Islet precursor cell (in vitro differentiated cells): ENCODE results near the gene SMIM44.

Experiments used
- DNase-seq: peaks from one replicate; pipeline ENCODE4 v3.0.0-alpha.2; 2018

The SMIM44 gene

DNA sequence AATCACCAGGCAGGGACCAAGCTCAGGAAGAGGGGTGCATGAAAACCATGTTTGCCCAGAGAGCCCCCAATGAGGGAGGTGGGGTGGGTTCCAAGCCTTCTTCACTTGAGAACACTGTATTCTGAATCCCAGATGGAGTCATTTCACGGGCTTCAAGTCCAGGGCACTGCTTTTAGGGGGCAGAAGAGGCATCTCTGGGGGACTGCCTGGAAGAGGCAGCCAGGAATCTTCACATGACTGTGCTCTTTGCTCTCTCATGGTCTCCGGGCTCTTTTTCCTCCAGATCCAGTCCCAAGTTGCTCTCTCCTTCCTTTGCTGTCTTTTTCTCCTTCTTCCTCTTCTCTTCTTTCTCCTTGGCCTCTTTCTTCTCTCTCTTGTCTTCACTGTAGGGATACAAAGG, 8.6 kb downstream of the SMIM44 start:
- no peak for DNase-seq

- no peak for DNase-seq
Observed at GRCh38 chr19:3474010-3474409, 9.2 kb downstream of the SMIM44 start.

DNA sequence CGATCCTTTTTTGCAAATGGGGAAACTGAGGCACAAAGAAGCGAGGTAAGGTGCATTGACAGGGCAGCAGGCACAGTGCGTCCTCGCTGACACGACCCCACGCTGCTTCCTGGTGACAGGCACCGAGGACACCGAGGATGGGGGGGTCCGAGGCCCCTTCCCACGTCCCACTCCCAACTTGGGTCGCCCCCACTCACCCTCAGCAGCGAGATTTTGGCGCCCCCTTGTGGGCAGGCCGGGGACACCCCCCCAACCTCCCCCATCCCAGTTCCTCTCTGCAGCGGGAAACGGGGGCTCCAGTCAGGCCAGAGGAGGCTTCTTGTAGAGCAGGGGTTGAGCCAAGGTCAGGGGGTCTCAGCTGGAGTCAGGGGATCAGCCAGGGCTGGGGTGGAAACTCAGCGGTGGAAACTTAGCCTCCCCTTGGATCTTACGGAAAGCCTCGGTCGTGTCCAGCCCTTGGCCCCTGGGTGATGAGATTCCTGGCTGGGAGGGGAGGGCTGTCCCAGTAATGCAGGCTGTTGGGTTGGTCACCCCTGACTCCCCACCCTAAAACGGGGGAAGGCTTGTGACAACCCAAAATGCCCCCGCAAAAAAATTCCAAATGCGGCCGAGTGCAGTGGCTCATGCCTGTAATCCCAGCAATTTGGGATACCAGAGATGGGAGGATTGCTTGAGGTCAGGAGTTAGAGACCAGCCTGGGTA, 11.1 kb downstream of the SMIM44 start:
- peak; percentile 53 for DNase-seq

- DNase-seq, result peak; percentile 46
Observed at GRCh38 chr19:3470500-3471128, 12.6 kb downstream of the SMIM44 start.

DNA sequence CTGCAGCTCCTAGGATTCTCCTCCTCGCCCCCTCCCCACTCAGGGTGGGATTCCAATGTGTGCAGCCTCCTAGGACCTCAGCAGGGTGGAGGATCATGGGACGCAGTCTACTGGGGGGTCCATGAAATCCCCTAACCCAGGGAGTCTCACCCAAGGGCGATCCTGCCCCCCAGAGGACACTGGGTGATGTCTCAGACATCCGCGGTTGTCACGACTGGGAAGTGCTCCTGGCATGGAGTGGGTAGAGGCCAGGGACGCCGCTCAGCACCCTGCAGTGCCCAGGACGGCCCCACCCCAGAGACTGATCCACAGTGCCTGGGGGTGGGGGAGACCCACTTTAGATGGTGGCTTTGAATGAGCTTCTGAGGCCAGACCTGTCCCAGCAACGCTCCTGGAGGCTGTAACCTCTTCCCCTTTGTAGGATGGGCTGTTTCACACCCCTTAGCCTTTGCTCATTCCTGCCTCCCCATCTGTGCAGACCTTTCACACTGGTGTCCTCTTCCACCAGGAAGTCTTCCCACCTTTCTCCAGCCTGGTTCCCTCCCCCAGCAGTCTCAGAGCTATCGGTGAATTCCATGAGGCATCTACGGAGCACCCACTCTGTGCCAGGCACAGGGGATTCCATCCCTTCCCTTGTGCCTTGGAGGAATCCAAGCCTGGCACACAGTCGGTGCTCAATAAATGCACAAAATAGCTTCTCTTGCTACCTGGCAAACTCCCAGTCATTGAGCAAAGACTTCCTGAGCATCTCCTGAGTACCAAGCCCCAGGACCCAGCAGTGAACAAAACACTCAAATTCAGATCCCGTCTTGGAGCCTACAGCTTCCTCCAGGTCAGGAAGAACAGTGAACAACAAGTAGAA, 13.4 kb downstream of the SMIM44 start:
- peak; percentile 37 for DNase-seq

GRCh38 chr19:3468211-3468610, 15.0 kb downstream of the SMIM44 start:
- no peak for DNase-seq

- no peak for DNase-seq
Observed at GRCh38 chr19:3467437-3468198, 15.6 kb downstream of the SMIM44 start.

GRCh38 chr19:3466635-3467034, 16.6 kb downstream of the SMIM44 start:
- no peak for DNase-seq

DNA sequence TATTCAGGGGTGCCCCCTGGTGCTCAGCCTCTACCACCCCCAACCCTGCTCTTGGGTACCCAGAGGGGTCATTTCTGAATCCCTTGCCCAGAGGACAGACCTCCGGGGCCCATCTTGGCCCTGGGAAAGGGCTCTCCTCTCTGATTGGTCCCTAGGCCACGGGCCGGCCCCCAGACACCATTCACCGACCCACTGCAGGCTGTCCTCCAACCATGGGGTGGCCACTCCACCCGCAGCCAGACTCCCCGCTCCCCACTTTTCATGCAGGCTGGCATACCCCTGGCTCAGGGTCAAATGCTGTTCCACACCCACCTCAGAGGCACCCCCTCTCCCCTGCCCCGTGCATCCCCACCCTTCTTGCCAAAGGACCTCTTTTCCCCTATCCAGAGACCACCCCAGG, 17.7 kb downstream of the SMIM44 start:
- DNase-seq, result no peak

GRCh38 chr19:3464587-3465235, 18.5 kb downstream of the SMIM44 start:
- DNase-seq, result peak; percentile 54

DNA sequence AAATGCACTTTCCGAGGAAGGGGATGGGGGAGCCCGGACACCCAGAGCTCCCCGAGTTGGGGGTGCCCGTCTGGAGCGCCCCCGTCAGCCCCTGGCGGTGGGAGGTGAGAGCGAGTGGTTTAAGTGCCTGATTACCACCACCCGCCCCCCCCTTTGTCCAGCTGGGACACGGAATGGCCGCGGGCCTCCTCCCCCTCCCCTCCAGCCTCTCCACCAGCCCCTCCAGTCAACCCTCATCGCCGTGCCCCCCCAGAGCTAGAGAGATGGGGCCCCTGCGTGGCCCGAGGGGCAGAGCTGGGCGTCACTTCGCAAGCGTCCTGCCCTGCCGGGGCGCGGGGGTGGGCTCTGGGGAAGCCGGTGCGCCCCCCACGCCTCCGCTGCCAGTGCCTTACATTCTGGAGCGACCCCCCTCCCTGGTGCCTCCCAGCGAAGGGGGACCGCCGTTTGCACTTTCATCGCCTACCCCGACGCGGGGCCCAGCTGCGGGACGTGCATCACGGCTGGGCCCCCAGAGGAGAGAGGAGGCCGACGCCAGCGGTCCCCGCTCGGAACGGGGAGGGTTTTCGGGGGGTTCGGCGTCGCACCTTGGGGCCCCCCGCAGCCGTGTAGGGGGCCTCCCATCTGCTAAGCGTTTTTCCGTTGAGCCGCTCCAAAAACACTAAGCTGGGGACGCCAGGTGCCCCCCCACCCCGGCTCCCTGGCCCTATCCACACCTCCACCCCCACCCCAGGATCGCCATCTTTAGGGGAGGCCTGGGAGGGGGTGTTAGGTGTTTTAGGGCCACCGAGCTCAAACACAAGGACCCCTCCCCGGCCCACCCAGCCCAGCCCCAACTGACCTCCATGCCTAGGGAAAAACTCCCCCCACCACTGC, 19.3 kb downstream of the SMIM44 start:
- DNase-seq, result no peak

DNA sequence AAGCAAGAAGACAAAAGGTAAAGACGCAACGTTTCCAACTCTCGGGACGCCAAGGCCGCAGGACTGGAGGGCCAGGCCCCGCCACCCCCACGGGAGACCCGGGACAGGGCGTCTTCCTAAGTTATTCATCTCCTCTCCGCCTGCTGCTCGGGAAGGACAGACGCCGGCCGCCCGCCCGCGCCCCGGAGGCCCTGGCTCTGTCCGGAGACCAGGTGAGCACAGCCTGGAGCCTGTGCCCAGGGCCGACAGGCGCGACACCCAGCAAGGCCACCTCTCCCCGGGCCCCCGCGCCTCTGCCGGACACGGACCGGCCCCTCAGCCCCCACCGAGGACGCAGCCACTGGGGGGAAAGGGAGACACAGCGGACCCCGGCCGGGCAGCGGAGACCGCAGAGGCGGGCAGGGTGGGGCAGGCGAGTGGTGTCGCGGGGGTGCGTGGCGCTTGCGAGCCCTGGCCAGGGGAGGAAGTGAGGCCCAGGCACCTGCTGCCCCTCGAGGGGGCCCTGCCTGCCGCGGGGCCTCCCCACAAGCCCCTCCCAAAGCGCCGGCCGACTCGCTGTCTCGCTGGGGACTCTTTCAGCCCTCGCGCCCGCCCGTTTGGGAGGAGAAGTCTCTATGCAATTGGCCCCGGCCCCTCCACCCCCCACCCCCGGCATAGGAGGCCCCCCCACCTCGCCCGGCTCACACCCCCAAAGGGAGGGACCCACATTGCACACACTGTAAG, 20.1 kb downstream of the SMIM44 start:
- no peak for DNase-seq

GRCh38 chr19:3459965-3460582, 23.2 kb downstream of the SMIM44 start:
- DNase-seq, result peak; percentile 46

DNA sequence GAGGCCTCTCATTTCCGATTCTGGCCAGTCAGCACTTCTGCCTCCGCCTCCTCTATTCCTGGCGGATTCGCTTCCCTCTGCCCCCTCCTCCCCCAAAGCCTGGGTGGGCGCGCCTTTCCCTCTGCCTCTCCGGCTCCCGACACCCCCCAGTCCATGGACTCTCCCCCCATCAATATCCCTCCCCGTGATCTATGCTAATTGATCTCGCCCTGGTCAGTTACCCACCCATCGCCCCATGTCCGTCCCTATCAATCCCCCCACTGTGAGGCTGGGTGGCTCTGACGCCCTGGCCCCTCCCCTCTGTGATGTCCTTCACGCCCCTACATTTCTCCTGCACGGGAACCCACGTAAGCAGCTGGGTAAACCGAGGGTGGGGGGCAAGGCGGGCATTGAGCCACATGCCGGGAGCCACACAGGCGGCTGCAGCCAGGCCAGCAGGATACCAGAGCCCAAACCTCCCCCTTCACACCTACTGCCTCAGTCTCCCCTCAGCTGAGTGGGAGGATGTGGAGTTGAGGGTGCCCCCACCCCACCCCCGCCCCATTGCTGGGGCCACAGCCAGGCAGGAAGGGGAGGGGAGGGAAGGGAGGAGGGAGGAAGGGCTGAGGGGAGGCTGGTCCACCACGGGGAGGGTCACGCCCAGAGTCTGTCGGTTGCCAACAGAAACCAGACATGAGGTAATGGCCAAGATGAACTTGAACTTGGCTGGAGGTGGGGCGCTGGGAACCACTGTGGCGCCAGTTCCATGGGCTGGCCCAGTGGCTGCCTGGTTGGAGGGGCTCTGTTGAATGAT, 24.0 kb downstream of the SMIM44 start:
- DNase-seq, result peak; percentile 75

- DNase-seq, result no peak
Observed at GRCh38 chr19:3458229-3459088, 24.8 kb downstream of the SMIM44 start.

GRCh38 chr19:3457528-3458228, 25.6 kb downstream of the SMIM44 start:
- no peak for DNase-seq

DNA sequence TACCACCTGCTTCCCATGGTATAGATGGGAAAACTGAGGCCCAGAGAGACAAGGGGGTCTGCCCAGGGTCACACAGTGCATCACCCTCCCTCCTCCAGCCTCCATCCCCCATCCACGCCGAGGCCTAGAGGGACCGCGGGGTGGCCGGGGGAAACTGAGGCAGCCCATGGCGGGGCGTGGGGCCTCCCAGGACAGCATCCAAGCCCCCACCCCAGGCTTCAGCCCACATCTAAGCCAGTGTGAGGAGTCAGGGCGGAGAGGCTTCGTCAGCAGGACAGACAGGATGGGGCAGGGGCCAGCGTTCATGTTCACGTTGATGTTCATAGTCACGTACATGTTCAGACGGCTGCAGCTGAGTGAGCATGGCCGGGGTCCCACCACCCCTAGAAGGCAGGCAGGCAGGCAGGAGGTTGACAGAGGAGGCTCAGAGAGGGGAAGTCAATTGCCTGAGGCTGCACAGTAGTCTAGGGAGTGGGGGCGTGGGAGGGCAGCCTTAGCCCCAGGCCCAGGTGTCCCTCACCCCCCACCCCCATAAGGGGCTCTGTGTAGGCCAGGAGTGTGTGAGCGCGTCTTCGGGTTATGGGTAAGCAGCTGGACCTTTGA, 26.2 kb downstream of the SMIM44 start:
- DNase-seq, result no peak
